SU-DHL-6 (cell line): ENCODE data around the gene ZBTB16.
"Not testable (repeated sequence)": the region's sequence is repeated elsewhere in the genome, so short reads cannot be mapped to it uniquely, and the experiment has no call there.

Experiments used
- H2AFZ ChIP-seq: fragments of 200-600 bp; sonication (generic); 2 replicates; pipeline ENCODE4 v1.6.1; 2014; ENCODE audit warnings: low read depth, mild to moderate bottlenecking, moderate library complexity, mixed read lengths, antibody characterized with exemption, low read length; ENCODE audit not compliant: severe bottlenecking
- H3F3A ChIP-seq: fragments of 200-600 bp; shearing (Covaris generic); 2 replicates; pipeline ENCODE4 v1.6.0; 2016; ENCODE audit warnings: antibody characterized with exemption, mild to moderate bottlenecking; ENCODE audit not compliant: insufficient read depth
- H3K27ac ChIP-seq: fragments of 200-600 bp; sonication (generic); 2 replicates; pipeline ENCODE4 v1.5.1; 2016; ENCODE audit warnings: low read depth, mild to moderate bottlenecking, low read length, moderate library complexity, mixed read lengths
- H3K27me3 ChIP-seq: fragments of 200-600 bp; sonication (generic), shearing (Covaris generic); 2 replicates; pipeline ENCODE4 v1.6.0; 2014; ENCODE audit warnings: mild to moderate bottlenecking, low read length
- H3K36me3 ChIP-seq: fragments of 200-600 bp; sonication (generic); 2 replicates; pipeline ENCODE4 v1.6.1; 2014; ENCODE audit warnings: mild to moderate bottlenecking, low read length, mixed read lengths
- H3K4me2 ChIP-seq: fragments of 300-600, 200-600 bp; shearing (Covaris generic), sonication (generic); 2 replicates; pipeline ENCODE4 v1.6.0; 2014; ENCODE audit warnings: low read length, low read depth, mild to moderate bottlenecking; ENCODE audit not compliant: poor library complexity, severe bottlenecking
- H3K4me3 ChIP-seq: fragments of 200-600 bp; sonication (generic); 2 replicates; pipeline ENCODE4 v1.5.1; 2014; ENCODE audit warnings: antibody characterized with exemption, low read length, mild to moderate bottlenecking, mixed read lengths; ENCODE audit not compliant: insufficient read depth, poor library complexity, severe bottlenecking
- H3K79me2 ChIP-seq: fragments of 200-600 bp; sonication (generic); 2 replicates; pipeline ENCODE4 v1.6.1; 2014; ENCODE audit warnings: mild to moderate bottlenecking, low read length, moderate library complexity; ENCODE audit not compliant: insufficient read depth
- H3K9ac ChIP-seq: fragments of 200-600 bp; sonication (generic); 2 replicates; pipeline ENCODE4 v1.7.0; 2014; ENCODE audit warnings: mild to moderate bottlenecking, low read length
- H3K9me2 ChIP-seq: fragments of 200-600 bp; sonication (generic); replicated peaks from 2 replicates; pipeline ENCODE4 v1.6.1; 2014; ENCODE audit warnings: low read length; ENCODE audit not compliant: insufficient read depth
- H3K9me3 ChIP-seq: fragments of 200-600 bp; sonication (generic); 2 replicates; pipeline ENCODE4 v1.6.1; 2014; ENCODE audit warnings: low read length, mixed read lengths; ENCODE audit not compliant: insufficient read depth
- H4K20me1 ChIP-seq: fragments of 200-600 bp; sonication (generic); 2 replicates; pipeline ENCODE4 v1.6.1; 2014; ENCODE audit warnings: low read depth, mild to moderate bottlenecking, antibody characterized with exemption, low read length, moderate library complexity, mixed read lengths
- CTCF ChIP-seq: fragments of 200-600 bp; sonication (generic); IDR thresholded peaks from one replicate; pipeline ENCODE4 v1.5.1; 2017; ENCODE audit warnings: antibody characterized with exemption, mild to moderate bottlenecking, low read length, moderate library complexity; ENCODE audit not compliant: insufficient read depth, poor library complexity, severe bottlenecking
- EZH2phosphoT487 ChIP-seq: fragments of 200-600 bp; sonication (generic), shearing (Covaris generic); conservative IDR thresholded peaks from 2 replicates; pipeline ENCODE4 v1.6.1; 2018; ENCODE audit warnings: mild to moderate bottlenecking, antibody characterized with exemption, low read length, moderate library complexity, mixed read lengths

The ZBTB16 gene

DNA sequence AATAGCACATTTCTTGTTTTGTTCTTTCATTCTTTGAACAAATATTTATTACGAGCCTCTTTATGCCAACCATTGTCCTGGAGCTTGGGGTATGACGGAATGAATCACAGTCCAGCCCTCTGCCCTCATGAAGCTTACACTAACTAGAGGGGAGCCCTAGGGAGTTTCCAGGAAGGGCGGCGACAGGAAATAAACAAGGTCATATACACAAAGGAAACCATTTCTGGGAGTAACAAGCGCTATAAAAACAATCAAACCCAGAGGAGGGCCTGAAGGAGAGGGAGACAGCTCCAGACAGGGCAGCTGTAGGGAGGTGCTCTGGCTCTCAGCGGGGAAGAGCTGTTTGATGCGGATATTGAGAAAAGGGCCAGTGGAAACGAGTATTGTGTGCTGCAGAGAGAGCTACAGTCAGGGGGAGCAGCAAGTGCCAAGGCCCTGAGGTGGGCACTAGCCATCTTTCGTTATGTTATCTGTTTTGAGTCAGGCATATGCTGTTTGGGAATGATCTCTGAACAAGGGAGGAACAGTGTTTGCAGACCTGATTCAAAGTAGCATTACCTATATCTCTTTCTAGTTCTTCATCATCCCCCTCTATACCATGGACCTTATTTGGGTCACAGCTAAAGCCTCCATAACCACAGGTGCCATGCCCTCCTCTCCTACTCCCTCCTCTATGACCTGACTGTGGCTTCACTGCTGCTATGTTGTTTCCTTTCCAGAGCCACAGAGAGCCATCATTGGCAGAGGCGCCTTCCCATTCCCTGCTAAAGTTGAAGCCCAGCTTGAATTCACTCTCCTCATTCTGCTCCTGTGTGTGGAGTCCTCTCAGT lies 15.3 kb upstream of the ZBTB16 start:
- no peak overlapping the region for H2AFZ ChIP-seq
- no peaks in the 10 kb centered on the region for H3F3A ChIP-seq
- no peak overlapping the region for H3K4me2 ChIP-seq
- no peaks in the 10 kb centered on the region for H3K9me2 ChIP-seq
- TF ChIP-seq EZH2phosphoT487 (no peak), CTCF (no peak)
- no peak overlapping the region for H3K9ac ChIP-seq
- H3K9me3 ChIP-seq: no peaks in the 10 kb centered on the region
- H3K27ac ChIP-seq: no peak overlapping the region
- no peak overlapping the region for H3K4me3 ChIP-seq
- H3K27me3 ChIP-seq: no peaks in the 10 kb centered on the region
- H4K20me1 ChIP-seq: no peaks in the 10 kb centered on the region
- H3K36me3 ChIP-seq: no peaks in the 10 kb centered on the region
- no peaks in the 10 kb centered on the region for H3K79me2 ChIP-seq

GRCh38 chr11:114047327-114047726 lies 12.2 kb upstream of the ZBTB16 start:
- no peak overlapping the region for H2AFZ ChIP-seq
- H3K9me3 ChIP-seq: no peaks in the 10 kb centered on the region
- no peaks in the 10 kb centered on the region for H3K9me2 ChIP-seq
- no peak overlapping the region for H3K4me2 ChIP-seq
- H4K20me1 ChIP-seq: no peaks in the 10 kb centered on the region
- H3K27me3 ChIP-seq: no peaks in the 10 kb centered on the region
- H3K79me2 ChIP-seq: no peaks in the 10 kb centered on the region
- H3K9ac ChIP-seq: no peak overlapping the region
- no peak overlapping the region for H3K4me3 ChIP-seq
- no peaks in the 10 kb centered on the region for H3K36me3 ChIP-seq
- no peaks in the 10 kb centered on the region for H3F3A ChIP-seq
- no peak overlapping the region for H3K27ac ChIP-seq
- TF ChIP-seq CTCF: no peak
- no peak for TF ChIP-seq EZH2phosphoT487

DNA sequence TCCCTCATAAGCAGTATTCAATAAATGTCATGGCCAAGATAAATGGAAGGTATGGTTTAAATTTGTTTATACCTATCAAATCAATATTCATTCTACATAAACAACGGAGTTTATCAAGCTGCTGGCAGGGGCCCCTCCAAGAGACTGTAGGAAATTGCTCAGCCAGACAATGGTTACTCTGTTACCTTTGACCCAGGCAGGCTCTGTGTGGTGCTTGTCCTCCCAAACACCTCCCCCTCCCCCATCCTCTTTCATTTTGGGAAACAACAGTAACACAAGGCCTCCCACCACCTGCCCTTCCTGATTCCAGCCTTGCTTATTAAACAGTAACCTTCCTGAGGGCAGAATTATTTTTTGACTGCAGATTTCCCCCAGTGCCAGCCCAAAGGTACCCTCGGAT lies 10.5 kb upstream of the ZBTB16 start:
- Histone ChIP-seq H3F3A (no peaks in the 10 kb centered on the region), H4K20me1 (no peaks in the 10 kb centered on the region), H3K4me2 (no peak overlapping the region), H3K9me3 (no peaks in the 10 kb centered on the region), H3K9ac (no peak overlapping the region), H3K36me3 (no peaks in the 10 kb centered on the region), H3K79me2 (no peaks in the 10 kb centered on the region), H3K4me3 (no peak overlapping the region), H2AFZ (no peak overlapping the region), H3K27ac (no peak overlapping the region), H3K27me3 (no peaks in the 10 kb centered on the region), H3K9me2 (no peaks in the 10 kb centered on the region)
- TF ChIP-seq CTCF (no peak), EZH2phosphoT487 (no peak)

DNA sequence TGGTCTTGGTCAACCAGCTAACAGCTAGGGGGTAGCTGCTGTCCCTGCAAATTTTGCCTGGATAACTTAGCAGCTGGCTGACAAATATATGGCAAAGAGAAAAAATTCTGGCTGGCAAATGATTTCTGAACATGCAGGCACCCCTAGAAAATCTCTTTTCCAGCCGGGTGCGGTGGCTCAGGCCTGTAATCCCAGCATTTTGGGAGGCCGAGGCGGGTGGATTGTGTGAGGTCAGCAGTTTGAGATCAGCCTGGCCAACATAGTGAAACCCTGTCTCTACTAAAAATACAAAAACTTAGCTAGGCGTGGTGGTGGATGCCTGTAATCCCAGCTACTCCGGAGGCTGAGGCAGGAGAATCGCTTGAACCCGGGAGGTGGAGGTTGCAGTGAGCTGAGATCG lies 9.7 kb upstream of the ZBTB16 start:
- H3K36me3 ChIP-seq, H3K27me3 ChIP-seq, H3F3A ChIP-seq, H2AFZ ChIP-seq, H3K9me2 ChIP-seq, H3K9me3 ChIP-seq, H3K27ac ChIP-seq, H3K4me3 ChIP-seq, H4K20me1 ChIP-seq, H3K4me2 ChIP-seq, H3K9ac ChIP-seq, H3K79me2 ChIP-seq: not testable (repeated sequence)
